Osteocyte (in vitro differentiated cells): Measurements from ENCODE around the gene KCNT1. TPM values are rescaled to one million over a fixed set of nuclear protein-coding genes. Genes with fewer than 3 reads are reported as not detected.

Experiments
- DNase-seq: peaks from one replicate; pipeline ENCODE4 v3.0.0; 2021; ENCODE audit warnings: mixed read lengths; ENCODE audit not compliant: unreplicated experiment; ENCODE audit errors: extremely low spot score
- H3K27ac Mint-ChIP-seq: one replicate; pipeline ENCODE4 v1.8.0; 2021; ENCODE audit warnings: mild to moderate bottlenecking, mixed read lengths; ENCODE audit not compliant: unreplicated experiment
- H3K27me3 Mint-ChIP-seq: one replicate; pipeline ENCODE4 v1.8.0; 2021; ENCODE audit warnings: mixed read lengths; ENCODE audit not compliant: unreplicated experiment
- H3K36me3 Mint-ChIP-seq: one replicate; pipeline ENCODE4 v1.8.0; 2021; ENCODE audit warnings: mixed read lengths; ENCODE audit not compliant: unreplicated experiment
- H3K4me1 Mint-ChIP-seq: one replicate; pipeline ENCODE4 v1.8.0; 2021; ENCODE audit warnings: mixed read lengths; ENCODE audit not compliant: unreplicated experiment
- H3K4me3 Mint-ChIP-seq: one replicate; pipeline ENCODE4 v1.8.0; 2021; ENCODE audit warnings: mild to moderate bottlenecking, moderate library complexity, mixed read lengths; ENCODE audit not compliant: unreplicated experiment
- H3K9me3 Mint-ChIP-seq: one replicate; pipeline ENCODE4 v1.8.0; 2021; ENCODE audit warnings: mixed read lengths; ENCODE audit not compliant: unreplicated experiment
- long read RNA-seq: library from polyadenylated mRNA; unstranded; transcript quantifications from one replicate; pipeline ENCODE4 v2.0.0, GENCODE V29; 2021
- total RNA-seq: library from RNA; stranded (reverse); gene quantifications from 2 replicates; pipeline ENCODE4 v1.2.1, GENCODE V29; 2021
- TF ChIP-seq, protein P1 (sequence below): fragments of 200-600 bp; sonication (generic); IDR thresholded peaks from 2 replicates; pipeline ENCODE4 v1.5.0; 2021; ENCODE audit warnings: antibody characterized with exemption, mild to moderate bottlenecking, moderate library complexity

The KCNT1 gene
- not detected in 2 replicates for total RNA-seq
- long read RNA-seq: 0 reads

DNA sequence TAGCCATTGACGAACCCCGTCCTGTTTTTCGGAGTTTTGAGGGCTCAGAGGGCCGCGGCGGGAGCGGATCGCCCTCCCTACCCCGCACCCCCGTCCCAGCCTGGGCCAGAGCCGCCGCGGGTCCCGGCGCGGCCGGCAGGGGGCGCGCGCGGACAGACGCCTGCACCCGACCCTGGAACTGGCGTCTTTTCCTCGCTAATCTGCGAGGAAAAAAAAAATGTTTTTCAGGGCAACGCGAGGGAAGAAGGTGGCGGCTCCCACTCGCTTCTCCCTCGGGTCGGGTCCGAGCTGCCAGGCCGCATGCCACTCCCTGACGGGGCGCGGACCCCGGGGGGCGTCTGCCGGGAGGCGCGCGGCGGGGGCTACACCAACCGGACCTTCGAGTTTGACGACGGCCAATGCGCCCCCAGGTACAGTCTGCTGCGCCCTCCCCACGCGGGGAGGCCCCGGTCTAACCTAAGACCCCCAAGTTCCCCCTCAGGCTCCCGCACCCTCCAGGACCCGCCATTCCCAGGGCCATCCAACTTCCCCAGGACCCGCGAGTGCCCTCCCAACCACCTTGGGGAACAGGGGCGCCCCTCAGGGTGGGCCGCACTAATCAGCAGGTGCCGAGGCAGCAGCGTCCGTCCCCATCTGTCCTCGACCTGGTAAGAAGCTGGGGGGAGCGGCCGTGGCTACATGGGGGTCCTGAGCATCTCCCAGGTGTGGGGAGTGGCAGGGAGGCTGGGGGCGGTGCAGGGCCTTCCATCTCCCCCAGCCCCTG is at the start of gene KCNT1:
Gene KCNT1, plus strand, starts transcription at position 227 of the 763 bp plus-strand sequence. Its CDS starts 74 bp downstream, at position 301.
- Mint-ChIP-seq H3K4me3 (no peak within 1 kb of the TSS), H3K27me3 (no peaks in the 10 kb centered on the region), H3K4me1 (no peaks in the 10 kb centered on the region), H3K36me3 (no peaks in the 10 kb centered on the region), H3K27ac (no peak within 1 kb of the TSS), H3K9me3 (no peaks in the 10 kb centered on the region)
- peak; percentile 89 for DNase-seq
- TF ChIP-seq, protein P1, sequence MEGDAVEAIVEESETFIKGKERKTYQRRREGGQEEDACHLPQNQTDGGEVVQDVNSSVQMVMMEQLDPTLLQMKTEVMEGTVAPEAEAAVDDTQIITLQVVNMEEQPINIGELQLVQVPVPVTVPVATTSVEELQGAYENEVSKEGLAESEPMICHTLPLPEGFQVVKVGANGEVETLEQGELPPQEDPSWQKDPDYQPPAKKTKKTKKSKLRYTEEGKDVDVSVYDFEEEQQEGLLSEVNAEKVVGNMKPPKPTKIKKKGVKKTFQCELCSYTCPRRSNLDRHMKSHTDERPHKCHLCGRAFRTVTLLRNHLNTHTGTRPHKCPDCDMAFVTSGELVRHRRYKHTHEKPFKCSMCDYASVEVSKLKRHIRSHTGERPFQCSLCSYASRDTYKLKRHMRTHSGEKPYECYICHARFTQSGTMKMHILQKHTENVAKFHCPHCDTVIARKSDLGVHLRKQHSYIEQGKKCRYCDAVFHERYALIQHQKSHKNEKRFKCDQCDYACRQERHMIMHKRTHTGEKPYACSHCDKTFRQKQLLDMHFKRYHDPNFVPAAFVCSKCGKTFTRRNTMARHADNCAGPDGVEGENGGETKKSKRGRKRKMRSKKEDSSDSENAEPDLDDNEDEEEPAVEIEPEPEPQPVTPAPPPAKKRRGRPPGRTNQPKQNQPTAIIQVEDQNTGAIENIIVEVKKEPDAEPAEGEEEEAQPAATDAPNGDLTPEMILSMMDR: peak; percentile 94

DNA sequence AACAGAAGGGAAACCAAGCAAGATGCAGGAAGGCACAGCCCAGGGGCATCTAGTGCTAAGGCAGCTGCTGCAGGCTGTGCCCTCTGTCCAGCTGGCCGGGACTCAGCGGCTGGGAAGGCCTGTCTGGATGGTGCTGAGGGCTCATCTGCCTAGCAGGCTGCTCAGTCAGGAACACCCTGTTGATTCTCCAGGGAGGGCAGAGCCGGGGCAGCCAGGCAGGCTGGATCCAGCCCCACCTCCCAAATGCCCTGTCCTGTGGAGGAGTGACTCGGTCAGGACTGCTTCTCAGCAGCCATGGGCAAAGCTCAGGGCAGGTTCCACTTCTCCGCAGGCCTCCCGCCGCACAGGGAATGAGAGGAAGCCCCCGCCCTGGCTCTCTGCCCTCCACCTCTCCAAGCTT is 46.7 kb upstream of the KCNT1 start:
- no peak overlapping the region for H3K4me3 Mint-ChIP-seq
- H3K4me1 Mint-ChIP-seq: no peaks in the 10 kb centered on the region
- H3K9me3 Mint-ChIP-seq: peaks cover 14% of the 10 kb centered on the region
- TF ChIP-seq, protein P1: no peak
- no peaks in the 10 kb centered on the region for H3K27me3 Mint-ChIP-seq
- H3K36me3 Mint-ChIP-seq: no peaks in the 10 kb centered on the region
- H3K27ac Mint-ChIP-seq: no peak overlapping the region
- DNase-seq: no peak

DNA sequence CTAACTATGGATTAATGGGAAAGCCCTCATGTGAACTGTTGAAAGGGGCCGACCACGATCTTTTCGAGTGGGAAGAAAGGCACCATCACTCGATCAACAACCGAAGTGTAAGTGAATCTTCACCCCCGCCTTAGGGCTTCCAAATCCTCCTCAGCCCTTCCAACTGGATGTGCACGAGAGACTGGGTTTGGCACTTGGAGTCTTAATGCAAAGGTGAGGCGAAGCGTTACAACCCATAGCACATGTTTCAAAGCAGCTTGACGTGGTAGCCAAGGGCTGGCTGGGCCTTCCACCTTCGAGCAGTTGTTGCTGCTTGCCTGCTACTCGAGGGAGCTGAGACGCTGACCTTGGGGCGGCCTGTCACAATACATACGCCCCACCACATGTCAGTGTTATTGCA is 44.6 kb upstream of the KCNT1 start:
- peaks cover 13% of the 10 kb centered on the region for H3K9me3 Mint-ChIP-seq
- H3K27ac Mint-ChIP-seq: no peak overlapping the region
- no peaks in the 10 kb centered on the region for H3K27me3 Mint-ChIP-seq
- no peak overlapping the region for H3K4me3 Mint-ChIP-seq
- no peaks in the 10 kb centered on the region for H3K36me3 Mint-ChIP-seq
- no peak for DNase-seq
- H3K4me1 Mint-ChIP-seq: no peaks in the 10 kb centered on the region
- TF ChIP-seq, protein P1: no peak

DNA sequence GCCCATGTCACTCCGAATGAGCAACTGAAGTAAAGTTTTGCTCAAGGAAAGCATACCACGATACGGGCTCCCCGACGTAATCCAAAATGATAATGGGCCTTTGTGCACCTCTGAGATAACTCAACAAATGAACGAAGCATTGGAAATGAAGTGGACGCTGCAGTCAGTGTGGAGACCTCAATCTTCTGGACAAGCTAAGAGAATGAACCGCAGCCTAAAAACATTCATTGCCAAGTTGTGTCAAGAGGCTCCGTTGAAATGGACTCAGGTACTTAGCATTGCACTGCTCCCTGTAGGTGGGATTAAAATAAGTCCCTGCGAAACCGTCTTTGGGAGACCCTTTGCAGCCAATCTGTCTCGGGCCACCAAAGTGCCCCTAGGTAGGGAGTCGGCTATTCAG is 42.7 kb upstream of the KCNT1 start:
- Mint-ChIP-seq H3K4me3 (no peak overlapping the region), H3K36me3 (no peaks in the 10 kb centered on the region), H3K27ac (no peak overlapping the region), H3K4me1 (no peaks in the 10 kb centered on the region), H3K9me3 (peaks cover 1% of the 10 kb centered on the region), H3K27me3 (no peaks in the 10 kb centered on the region)
- no peak for DNase-seq
- TF ChIP-seq, protein P1: no peak

DNA sequence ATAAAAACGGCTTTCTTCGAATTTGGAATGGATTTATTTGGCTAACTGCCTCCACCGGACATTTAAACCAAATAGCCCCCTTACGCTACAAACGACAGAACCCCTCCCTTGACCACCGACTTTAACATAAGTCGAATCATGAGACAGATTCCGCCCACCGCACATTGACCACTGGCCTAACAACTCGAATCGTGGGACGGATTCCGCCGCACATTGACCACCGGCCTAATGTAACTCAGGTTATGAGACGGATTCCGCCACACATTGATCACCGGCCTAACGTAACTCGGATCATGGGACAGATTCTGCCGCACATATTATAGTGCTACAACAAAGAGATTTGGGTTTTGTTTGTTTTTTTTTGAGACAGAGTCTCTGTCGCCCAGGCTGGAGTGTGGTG is 41.6 kb upstream of the KCNT1 start:
- no peak overlapping the region for H3K27ac Mint-ChIP-seq
- no peaks in the 10 kb centered on the region for H3K9me3 Mint-ChIP-seq
- TF ChIP-seq, protein P1: no peak
- H3K36me3 Mint-ChIP-seq: no peaks in the 10 kb centered on the region
- DNase-seq: no peak
- H3K4me3 Mint-ChIP-seq: no peak overlapping the region
- no peaks in the 10 kb centered on the region for H3K27me3 Mint-ChIP-seq
- H3K4me1 Mint-ChIP-seq: no peaks in the 10 kb centered on the region
